GM12892 (cell line): ENCODE measurements around the gene ACTRT2.

Source experiments
- POLR2A ChIP-seq: IDR thresholded peaks from 2 replicates; pipeline ENCODE4 v1.6.1; 2011; ENCODE audit warnings: low read depth, low read length, control low read depth
- POLR2AphosphoS5 ChIP-seq: IDR thresholded peaks from 2 replicates; pipeline ENCODE4 v1.6.1; 2011; ENCODE audit warnings: low read depth, low read length, control low read depth
- TAF1 ChIP-seq: IDR thresholded peaks from 2 replicates; pipeline ENCODE4 v1.6.1; 2011; ENCODE audit warnings: low read depth, mild to moderate bottlenecking, control low read depth, low read length, borderline replicate concordance

GRCh38 chr1:2976180-2976562, 45.1 kb upstream of the ACTRT2 start:
- TF ChIP-seq POLR2A (no peak), POLR2AphosphoS5 (no peak), TAF1 (no peak)
